ENCODE data around the gene HS6ST3.

DNA sequence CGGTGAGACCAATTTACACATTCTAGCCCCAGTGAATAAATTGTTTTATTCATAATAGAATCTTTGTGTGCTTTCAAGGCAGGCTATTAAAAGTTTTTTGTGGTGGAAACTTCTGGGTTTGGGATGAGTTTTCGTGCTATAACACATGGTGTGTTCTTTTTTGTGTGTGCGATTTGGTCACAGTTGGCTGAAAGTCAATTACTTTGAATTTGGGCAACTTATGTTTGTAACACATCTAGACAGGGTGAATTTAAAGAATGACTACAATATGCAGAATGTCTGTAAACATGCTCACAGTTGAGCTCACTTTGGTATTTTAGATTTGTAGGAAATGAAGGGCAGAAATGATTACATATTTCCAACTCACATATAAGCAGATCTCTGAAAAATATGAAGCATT lies 597.3 kb downstream of the HS6ST3 start:
- no peak for TF ChIP-seq POLR2A (IDR thresholded peaks at IDR 0.05; ENCODE audit: low read depth, low read length)
- no peak for TF ChIP-seq POLR2AphosphoS5 (IDR thresholded peaks at IDR 0.05; ENCODE audit: low read depth, low read length)

All from GM12892 (cell line).